ENCODE measurements around the gene TMCO5A. TPM values are rescaled to one million over a fixed set of nuclear protein-coding genes. Genes with fewer than 3 reads are reported as not detected.

Gene TMCO5A
- total RNA-seq, 4 donors from 2014 or later, result not detected

DNA sequence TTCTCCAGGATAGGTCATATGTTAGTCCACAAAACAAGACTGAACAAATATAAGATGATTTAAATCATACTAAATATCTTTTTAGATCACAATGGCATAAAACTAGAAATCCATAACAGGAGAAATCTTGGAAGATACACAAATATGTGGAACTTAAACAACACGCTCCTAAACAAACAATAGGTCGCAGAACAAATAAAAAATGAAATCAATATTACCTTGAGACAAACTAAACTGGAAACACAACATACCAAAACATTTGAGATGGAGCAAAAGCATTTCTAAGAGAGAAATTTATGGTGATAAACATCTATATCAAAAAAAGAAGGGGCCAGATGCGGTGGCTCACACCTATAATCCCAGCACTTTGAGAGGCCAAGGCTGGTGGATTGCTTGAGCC is 8.3 kb upstream of the TMCO5A start:
- H3K4me3 ChIP-seq, result no peak overlapping the region
- H3K27me3 ChIP-seq, result no peaks in the 10 kb centered on the region
- H3K4me1 ChIP-seq, result no peaks in the 10 kb centered on the region
- DNase-seq, result no peak
- no peaks in the 10 kb centered on the region for H3K9me3 ChIP-seq
- TF ChIP-seq, protein P1, sequence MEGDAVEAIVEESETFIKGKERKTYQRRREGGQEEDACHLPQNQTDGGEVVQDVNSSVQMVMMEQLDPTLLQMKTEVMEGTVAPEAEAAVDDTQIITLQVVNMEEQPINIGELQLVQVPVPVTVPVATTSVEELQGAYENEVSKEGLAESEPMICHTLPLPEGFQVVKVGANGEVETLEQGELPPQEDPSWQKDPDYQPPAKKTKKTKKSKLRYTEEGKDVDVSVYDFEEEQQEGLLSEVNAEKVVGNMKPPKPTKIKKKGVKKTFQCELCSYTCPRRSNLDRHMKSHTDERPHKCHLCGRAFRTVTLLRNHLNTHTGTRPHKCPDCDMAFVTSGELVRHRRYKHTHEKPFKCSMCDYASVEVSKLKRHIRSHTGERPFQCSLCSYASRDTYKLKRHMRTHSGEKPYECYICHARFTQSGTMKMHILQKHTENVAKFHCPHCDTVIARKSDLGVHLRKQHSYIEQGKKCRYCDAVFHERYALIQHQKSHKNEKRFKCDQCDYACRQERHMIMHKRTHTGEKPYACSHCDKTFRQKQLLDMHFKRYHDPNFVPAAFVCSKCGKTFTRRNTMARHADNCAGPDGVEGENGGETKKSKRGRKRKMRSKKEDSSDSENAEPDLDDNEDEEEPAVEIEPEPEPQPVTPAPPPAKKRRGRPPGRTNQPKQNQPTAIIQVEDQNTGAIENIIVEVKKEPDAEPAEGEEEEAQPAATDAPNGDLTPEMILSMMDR (IDR thresholded peaks at IDR 0.05), result no peak
- no peak for TF ChIP-seq POLR2A (IDR thresholded peaks at IDR 0.05)
- H3K36me3 ChIP-seq, result no peaks in the 10 kb centered on the region
- no peak overlapping the region for H3K27ac ChIP-seq

DNA sequence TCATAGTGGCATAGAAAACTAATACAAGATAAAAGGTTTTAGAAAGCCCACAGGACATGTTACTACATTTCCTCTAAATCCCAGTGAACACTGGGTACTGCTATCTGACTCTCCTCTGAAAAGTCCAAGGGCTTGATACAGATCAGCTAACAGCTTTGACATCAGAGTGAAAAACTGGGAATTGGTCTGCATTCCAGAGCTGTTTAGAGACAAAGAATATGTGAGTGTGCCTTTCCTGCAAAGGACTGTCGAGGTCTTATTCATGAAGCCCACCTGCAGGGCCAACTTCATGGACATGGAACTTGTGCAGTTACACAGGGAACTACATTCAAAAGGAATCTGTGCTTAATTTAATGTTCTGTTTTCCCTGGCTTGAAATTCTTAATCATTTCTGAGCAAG is 5.2 kb upstream of the TMCO5A start:
- no peaks in the 10 kb centered on the region for H3K4me1 ChIP-seq
- no peak overlapping the region for H3K4me3 ChIP-seq
- no peaks in the 10 kb centered on the region for H3K9me3 ChIP-seq
- TF ChIP-seq POLR2A (IDR thresholded peaks at IDR 0.05), result no peak
- TF ChIP-seq, protein P1 (IDR thresholded peaks at IDR 0.05), result no peak
- no peak for DNase-seq
- H3K27me3 ChIP-seq, result no peaks in the 10 kb centered on the region
- no peaks in the 10 kb centered on the region for H3K36me3 ChIP-seq
- no peak overlapping the region for H3K27ac ChIP-seq

DNA sequence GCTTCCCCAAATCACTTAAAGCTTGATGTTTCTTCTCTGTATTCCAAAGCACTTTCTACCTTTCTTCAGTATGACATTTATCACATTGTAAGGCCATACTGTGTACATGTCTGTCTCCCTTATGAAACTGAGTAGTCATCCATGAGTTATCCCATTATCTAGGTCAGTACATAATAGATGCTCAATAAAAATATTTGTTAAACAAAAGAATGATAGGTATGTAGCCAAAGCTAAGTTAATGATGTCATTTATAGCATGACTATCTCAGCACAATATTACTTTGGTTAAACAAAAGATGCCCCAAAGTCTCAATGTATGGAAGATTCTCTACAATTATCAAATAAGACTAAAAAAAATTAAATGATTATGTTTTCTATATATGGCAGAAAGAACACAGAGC is 3.1 kb upstream of the TMCO5A start:
- no peak overlapping the region for H3K27ac ChIP-seq
- DNase-seq, result no peak
- no peak overlapping the region for H3K4me3 ChIP-seq
- TF ChIP-seq, protein P1 (IDR thresholded peaks at IDR 0.05), result no peak
- TF ChIP-seq POLR2A (IDR thresholded peaks at IDR 0.05), result no peak
- H3K4me1 ChIP-seq, result no peaks in the 10 kb centered on the region
- H3K27me3 ChIP-seq, result no peaks in the 10 kb centered on the region
- no peaks in the 10 kb centered on the region for H3K36me3 ChIP-seq
- H3K9me3 ChIP-seq, result no peaks in the 10 kb centered on the region

DNA sequence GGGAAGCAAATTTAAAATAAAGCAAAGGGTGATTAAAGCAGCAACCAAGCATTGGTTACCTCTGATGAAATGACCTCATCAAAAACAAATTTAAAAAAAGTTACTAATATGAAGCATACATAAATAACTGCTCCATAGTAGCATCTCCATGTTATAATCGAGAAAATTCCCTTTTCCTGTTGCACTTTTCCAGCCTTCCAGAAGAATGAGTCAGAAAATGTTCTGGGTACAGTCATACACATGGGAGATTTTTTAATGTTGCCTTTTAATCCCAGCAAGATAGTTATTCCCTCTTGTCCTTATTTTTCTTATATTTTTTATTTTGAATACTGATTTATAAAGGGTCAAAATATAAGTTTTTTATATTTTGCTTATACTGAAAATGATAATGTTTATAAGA is 2.6 kb upstream of the TMCO5A start:
- DNase-seq, result no peak
- Histone ChIP-seq H3K27me3 (no peaks in the 10 kb centered on the region), H3K27ac (no peak overlapping the region), H3K4me3 (no peak overlapping the region), H3K9me3 (no peaks in the 10 kb centered on the region), H3K36me3 (no peaks in the 10 kb centered on the region), H3K4me1 (no peaks in the 10 kb centered on the region)
- TF ChIP-seq, protein P1 (IDR thresholded peaks at IDR 0.05), result no peak
- TF ChIP-seq POLR2A (IDR thresholded peaks at IDR 0.05), result no peak

DNA sequence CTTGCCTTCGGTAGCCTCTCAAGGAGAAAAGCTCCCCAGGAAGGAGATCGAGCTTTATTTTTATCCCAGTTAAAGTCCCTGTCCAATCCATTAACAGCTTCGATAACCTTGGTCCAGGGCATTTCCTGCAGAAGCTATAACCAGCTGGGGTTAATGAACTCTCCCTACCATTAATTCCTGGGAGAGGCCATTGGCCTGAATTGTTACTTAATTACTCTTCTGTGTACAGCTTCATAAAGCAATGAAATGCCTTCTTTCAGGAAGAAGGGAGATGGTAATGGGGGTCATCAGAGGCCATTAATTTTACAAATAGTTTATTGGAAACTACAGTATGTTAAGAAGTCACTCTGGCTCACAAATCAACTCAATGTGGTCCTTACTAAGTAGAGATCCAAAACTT is 1.9 kb upstream of the TMCO5A start:
- no peaks in the 10 kb centered on the region for H3K9me3 ChIP-seq
- H3K36me3 ChIP-seq, result no peaks in the 10 kb centered on the region
- H3K27ac ChIP-seq, result no peak overlapping the region
- no peaks in the 10 kb centered on the region for H3K4me1 ChIP-seq
- no peaks in the 10 kb centered on the region for H3K27me3 ChIP-seq
- H3K4me3 ChIP-seq, result no peak overlapping the region
- TF ChIP-seq, protein P1 (IDR thresholded peaks at IDR 0.05), result no peak
- DNase-seq, result no peak

DNA sequence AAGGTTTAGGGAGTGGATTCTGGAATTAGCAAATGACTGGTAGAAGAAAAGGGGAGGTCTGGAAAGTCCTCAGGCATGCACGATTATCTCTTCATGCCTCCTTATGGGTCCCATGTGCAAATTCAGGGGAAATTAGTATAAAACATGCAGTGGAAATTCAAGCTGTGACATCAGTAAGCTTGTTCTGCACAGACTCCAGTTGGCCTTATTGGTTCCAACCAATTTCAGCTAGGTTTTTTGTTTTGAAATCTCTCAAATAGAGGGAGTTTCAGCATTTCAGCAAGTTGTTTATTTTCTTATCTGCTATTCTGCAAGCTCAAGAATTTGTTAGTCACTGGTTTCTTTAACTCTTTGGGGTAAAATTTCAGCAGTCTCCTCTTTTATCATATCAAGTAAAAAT is 774 bp upstream of the TMCO5A start:
- H3K9me3 ChIP-seq, result no peaks in the 10 kb centered on the region
- no peak overlapping the region for H3K27ac ChIP-seq
- no peaks in the 10 kb centered on the region for H3K27me3 ChIP-seq
- no peak for DNase-seq
- H3K4me3 ChIP-seq, result no peak overlapping the region
- no peaks in the 10 kb centered on the region for H3K36me3 ChIP-seq
- no peak for TF ChIP-seq POLR2A (IDR thresholded peaks at IDR 0.05)
- TF ChIP-seq, protein P1 (IDR thresholded peaks at IDR 0.05), result no peak
- no peaks in the 10 kb centered on the region for H3K4me1 ChIP-seq

All from Peyer's patch (tissue), 4 donors.